22Rv1 (cell line): ENCODE measurements around the gene TRPM5.

Experiments used
- CTCF ChIP-seq: fragments of 450-650 bp; IDR thresholded peaks from 2 replicates; pipeline ENCODE4 v1.5.1; 2017; ENCODE audit warnings: mild to moderate bottlenecking
- ZFX ChIP-seq: fragments of 450-650 bp; IDR thresholded peaks from 2 replicates; pipeline ENCODE4 v1.6.1; 2017; ENCODE audit warnings: antibody characterized with exemption, borderline replicate concordance

- TF ChIP-seq CTCF (no peak), ZFX (no peak)
Observed at GRCh38 chr11:2471804-2472096, 27.4 kb upstream of the TRPM5 start.
